Mesodermal cell (in vitro differentiated cells): ENCODE data around the gene ELAVL1.

Source experiments
- H3K27ac ChIP-seq: 2 replicates; pipeline ENCODE4 v1.7.0; 2013; ENCODE audit warnings: mild to moderate bottlenecking, low read depth, low read length, moderate library complexity; ENCODE audit not compliant: severe bottlenecking
- H3K36me3 ChIP-seq: 2 replicates; pipeline ENCODE4 v1.7.1; 2013; ENCODE audit warnings: mild to moderate bottlenecking, low read length, moderate library complexity; ENCODE audit not compliant: control insufficient read depth, insufficient read depth
- H3K4me1 ChIP-seq: one replicate; pipeline ENCODE4 v1.7.1; 2013; ENCODE audit warnings: mild to moderate bottlenecking, low read length; ENCODE audit not compliant: insufficient read depth, control insufficient read depth, poor library complexity, severe bottlenecking
- H3K4me3 ChIP-seq: 2 replicates; pipeline ENCODE4 v1.7.0; 2013; ENCODE audit warnings: low read length, control low read depth, mild to moderate bottlenecking; ENCODE audit not compliant: insufficient read depth, poor library complexity, severe bottlenecking; ENCODE audit errors: extremely low read depth
- H3K9me3 ChIP-seq: 2 replicates; pipeline ENCODE4 v1.7.1; 2013; ENCODE audit warnings: mild to moderate bottlenecking, low read length, moderate library complexity; ENCODE audit not compliant: control insufficient read depth
- WGBS, 2 experiments: methylation state at CpG; one replicate each; pipeline ENCODE4 v1.1.5; 2013; ENCODE audit warnings: missing lambda C conversion rate in 2 of 2; ENCODE audit not compliant: insufficient coverage in 2 of 2; 5-methylcytosine and 5-hydroxymethylcytosine counted together

ELAVL1 gene

DNA sequence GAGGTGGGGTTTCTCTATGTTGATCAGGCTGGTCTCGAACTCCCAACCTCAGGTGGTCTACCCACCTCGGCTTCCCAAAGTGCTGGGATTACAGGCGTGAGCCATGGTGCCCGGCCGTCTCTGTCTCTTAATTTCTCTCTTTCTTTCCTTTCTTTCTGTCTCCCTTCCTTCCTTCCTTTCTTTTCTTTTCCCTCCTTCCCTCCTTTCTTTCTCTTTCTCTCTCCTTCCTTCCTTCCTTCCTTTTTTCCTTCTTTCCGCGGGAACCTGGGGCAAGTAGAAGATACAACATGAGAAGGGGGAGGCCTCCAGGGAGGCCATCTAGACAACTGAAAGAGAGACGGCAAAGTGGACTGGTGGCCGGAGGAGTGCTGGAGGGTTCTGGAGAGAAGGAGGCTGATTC, 15.2 kb upstream of the ELAVL1 start:
- Histone ChIP-seq H3K4me3 (no peak overlapping the region), H3K27ac (no peak overlapping the region), H3K36me3 (no peaks in the 10 kb centered on the region), H3K9me3 (no peaks in the 10 kb centered on the region), H3K4me1 (peaks cover 6% of the 10 kb centered on the region)
- WGBS, 2 experiments, result 90 to 97% methylated on average over 7 of the region's 9 CpGs

DNA sequence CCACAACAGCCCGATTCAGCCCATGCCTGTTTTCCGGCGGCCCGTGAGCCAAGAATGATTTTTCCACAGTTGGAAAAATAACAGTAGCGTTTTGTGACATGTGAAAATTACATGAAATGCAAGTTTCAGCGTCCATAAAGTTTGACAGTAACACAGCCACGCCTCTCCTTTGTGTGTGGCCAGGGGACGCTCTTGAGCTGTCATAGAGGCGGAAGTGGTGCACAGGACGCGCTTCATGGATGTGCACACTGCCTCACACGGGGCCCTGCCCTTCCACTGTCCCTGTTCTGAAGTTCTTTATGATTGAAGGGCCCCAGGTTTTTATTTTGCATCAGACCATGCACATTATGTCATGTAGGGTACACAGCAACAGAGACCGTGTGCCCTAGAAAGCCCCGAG, 12.4 kb upstream of the ELAVL1 start:
- Histone ChIP-seq H3K9me3 (no peaks in the 10 kb centered on the region), H3K4me3 (no peak overlapping the region), H3K36me3 (no peaks in the 10 kb centered on the region), H3K27ac (no peak overlapping the region), H3K4me1 (peaks cover 6% of the 10 kb centered on the region)
- WGBS, 2 experiments, result 85 to 88% methylated on average over 14 of the region's 14 CpGs

DNA sequence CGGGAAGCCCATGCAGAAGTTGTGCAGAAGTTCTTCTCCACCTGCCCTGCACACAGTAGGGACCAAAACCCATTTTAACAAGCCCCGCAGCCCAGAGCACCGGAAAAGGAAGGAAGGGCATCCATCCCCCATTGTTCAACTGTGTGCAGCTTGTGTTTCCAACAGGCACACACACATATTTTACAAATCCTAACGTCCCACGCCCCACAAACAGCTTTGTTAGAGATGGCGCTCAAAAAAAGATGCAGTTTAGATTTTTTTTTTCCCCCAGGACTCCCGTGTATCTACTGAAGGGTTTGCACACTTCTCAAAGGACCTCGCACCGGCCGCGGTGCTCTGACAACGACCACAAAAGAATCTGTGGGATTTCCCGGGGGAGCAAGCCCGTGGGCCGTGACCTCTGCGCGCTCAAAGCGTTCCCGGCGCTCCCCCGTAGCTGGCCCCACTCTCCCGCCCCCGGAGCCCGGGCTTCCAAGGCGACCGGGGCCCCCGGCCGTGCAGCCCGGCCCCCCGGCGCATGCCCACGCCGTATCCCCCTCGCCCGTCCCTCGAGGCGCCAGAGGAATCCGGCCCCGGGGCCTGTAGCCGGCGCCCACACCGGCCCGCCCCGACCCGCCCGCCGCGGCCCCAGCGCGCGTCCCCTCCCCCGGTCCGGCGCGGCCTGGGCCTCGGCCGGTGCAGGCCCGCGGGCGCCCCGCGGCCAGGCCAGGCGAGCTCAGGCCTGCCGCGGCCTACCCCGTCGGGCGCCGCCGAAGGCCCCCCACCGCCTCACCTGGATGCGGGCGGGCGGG, 523 bp downstream of the ELAVL1 start:
- H3K27ac ChIP-seq, result peak overlapping the region; percentile 73
- H3K4me1 ChIP-seq, result peaks cover 11% of the 10 kb centered on the region
- H3K36me3 ChIP-seq, result peaks cover 27% of the 10 kb centered on the region
- WGBS, 2 experiments, result 0 to 1% methylated on average over 36 to 41 of the region's 74 CpGs
- H3K9me3 ChIP-seq, result no peaks in the 10 kb centered on the region
- peak overlapping the region; percentile 82 for H3K4me3 ChIP-seq

DNA sequence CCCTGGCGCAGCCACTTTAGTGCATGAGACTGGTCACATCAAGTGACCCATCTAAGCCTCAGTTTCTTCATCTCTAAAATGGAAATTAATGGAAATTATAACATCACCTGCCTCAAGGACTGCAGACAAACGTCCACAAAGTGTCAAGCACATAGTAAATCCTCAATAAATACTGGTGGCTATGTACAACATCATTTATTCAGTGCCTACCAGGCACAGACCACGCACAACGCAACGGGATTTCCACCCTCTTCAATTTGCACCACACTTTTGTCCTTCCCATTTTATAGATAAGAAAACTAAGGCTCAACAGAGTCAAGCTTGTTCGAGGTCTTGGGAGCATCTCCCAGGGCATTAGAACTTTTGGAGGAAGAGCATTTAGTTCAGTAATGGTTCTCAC, 1.4 kb downstream of the ELAVL1 start:
- H3K27ac ChIP-seq, result no peak overlapping the region
- peak overlapping the region; percentile 82 for H3K4me3 ChIP-seq
- H3K9me3 ChIP-seq, result no peaks in the 10 kb centered on the region
- H3K4me1 ChIP-seq, result peaks cover 11% of the 10 kb centered on the region
- WGBS, 2 experiments, result 85 to 92% methylated on average over 2 to 6 of the region's 6 CpGs
- H3K36me3 ChIP-seq, result peaks cover 33% of the 10 kb centered on the region

DNA sequence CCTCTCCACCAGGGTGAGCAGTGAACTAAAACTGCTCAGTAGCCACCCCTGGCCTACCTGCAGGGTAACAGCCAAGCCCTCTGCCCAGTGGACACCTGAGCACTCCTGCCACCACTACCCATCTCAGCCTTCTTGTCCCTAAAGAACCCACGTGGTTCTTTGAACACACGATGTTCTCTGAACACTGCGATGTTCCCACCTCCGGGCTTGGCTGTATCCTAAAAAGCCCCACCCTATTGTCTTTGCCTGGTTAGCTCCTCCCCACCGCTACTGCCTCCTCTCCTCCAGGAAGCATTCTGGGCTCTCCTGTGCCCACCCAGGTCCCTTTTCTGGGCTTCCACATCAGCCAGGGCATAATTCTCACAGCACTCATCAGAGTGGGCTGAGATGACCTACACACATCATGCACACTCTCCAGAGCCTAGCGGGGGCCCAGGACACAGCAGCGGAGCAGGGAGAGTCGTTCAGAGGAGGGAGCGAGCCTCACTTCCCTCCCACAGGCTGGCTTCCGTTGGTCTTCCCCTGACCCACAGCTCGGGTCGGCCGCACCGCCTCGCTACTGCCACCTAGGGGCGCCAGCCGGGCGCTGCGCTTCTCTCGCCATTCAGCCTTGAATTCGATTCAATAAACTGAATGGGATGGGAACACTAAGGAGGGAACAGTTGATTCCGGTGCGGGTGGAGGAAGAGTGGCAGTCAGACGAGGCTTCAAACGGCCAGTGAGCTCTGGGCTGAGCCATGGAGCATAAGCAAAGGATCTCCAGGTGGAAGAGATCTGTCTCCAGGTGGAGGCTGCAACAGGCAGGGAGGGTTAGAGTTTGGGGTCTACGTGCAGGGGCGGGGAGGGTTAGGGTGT, 3.2 kb downstream of the ELAVL1 start:
- peak overlapping the region; percentile 21 for H3K4me3 ChIP-seq
- 21 to 26% methylated on average over 14 to 26 of the region's 27 CpGs for WGBS, 2 experiments
- peak overlapping the region; percentile 79 for H3K27ac ChIP-seq
- H3K4me1 ChIP-seq, result peaks cover 11% of the 10 kb centered on the region
- no peaks in the 10 kb centered on the region for H3K9me3 ChIP-seq
- H3K36me3 ChIP-seq, result peaks cover 45% of the 10 kb centered on the region

DNA sequence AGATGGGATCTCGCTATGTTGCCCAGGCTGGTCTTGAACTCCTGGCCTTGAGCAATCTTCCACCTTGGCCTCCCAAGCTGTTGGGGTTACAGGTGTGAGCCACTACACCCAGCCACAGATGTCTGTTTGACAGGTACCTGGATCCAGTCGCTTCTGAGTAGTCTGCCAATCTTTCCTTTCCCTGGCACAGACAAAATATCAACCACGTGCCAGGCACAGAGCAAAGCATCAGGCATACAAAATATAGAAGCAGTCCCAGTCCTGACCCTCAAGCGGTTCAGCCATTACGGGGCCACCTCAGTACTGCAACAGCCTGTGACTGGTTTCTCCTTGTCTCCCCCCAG, 3.8 kb downstream of the ELAVL1 start:
- Histone ChIP-seq H3K36me3 (peaks cover 51% of the 10 kb centered on the region), H3K4me1 (peaks cover 11% of the 10 kb centered on the region), H3K9me3 (no peaks in the 10 kb centered on the region), H3K27ac (peak overlapping the region; percentile 79), H3K4me3 (no peak overlapping the region)
- 93 to 97% methylated on average over 5 of the region's 5 CpGs for WGBS, 2 experiments

DNA sequence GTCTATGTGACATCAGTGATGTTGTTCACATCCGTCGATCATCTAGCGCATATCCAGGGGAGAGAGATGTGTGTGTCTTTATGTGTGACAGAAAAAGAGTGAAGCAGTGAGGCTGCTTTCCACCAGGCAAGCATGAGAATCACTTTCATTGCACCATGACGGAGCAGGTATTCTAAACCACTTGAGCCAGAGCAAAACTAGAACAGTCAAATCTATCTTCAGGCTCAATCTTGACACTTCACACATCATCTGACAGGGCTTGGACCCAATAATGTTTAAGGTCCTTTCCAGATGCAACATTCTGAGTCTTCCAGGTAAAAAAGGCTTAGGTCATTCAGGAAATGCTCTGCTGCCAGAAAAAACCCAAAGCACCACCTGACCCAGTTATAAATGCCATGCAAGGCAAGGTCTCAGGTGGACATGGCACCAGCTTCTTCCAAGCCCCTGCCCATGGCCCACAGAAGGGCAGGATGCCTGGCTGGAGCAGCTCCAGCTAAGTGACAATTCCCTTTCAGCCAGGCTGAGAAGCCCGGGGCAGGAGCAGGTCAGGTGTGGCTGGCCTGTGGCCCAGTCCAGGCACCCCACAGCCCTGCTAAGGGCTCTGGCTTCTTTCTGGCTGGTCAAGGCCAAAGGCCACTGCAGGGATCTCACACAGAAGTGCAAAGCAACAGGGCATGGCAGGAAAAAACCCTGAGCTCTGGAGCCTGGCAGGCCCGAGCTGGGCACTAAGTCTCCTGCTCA, 5.0 kb downstream of the ELAVL1 start:
- no peak overlapping the region for H3K4me3 ChIP-seq
- peaks cover 11% of the 10 kb centered on the region for H3K4me1 ChIP-seq
- H3K27ac ChIP-seq, result no peak overlapping the region
- no peaks in the 10 kb centered on the region for H3K9me3 ChIP-seq
- peaks cover 55% of the 10 kb centered on the region for H3K36me3 ChIP-seq
- 91 to 94% methylated on average over 6 of the region's 6 CpGs for WGBS, 2 experiments

DNA sequence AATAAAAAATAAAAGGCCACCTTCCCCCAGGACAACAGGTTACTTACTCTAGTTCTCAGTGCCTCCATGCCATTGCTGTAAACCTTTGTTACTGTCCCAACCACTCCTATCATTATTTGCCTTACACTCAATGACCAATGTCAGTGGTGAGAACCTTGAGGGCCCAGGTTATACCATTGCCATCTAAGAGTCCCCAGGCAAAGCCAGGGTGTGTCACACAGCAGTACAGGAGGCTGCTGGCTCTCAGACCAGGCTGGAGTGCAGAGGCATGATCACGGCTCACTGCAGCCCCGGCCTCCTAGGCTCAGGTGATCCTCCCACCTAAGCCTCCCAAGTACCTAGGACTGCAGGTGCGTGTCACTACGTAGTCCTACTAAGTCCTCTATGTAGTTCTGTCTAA, 6.1 kb downstream of the ELAVL1 start:
- 100% methylated on average over 3 to 4 of the region's 4 CpGs for WGBS, 2 experiments
- peaks cover 10% of the 10 kb centered on the region for H3K4me1 ChIP-seq
- H3K27ac ChIP-seq, result no peak overlapping the region
- no peaks in the 10 kb centered on the region for H3K9me3 ChIP-seq
- peaks cover 55% of the 10 kb centered on the region for H3K36me3 ChIP-seq
- no peak overlapping the region for H3K4me3 ChIP-seq

DNA sequence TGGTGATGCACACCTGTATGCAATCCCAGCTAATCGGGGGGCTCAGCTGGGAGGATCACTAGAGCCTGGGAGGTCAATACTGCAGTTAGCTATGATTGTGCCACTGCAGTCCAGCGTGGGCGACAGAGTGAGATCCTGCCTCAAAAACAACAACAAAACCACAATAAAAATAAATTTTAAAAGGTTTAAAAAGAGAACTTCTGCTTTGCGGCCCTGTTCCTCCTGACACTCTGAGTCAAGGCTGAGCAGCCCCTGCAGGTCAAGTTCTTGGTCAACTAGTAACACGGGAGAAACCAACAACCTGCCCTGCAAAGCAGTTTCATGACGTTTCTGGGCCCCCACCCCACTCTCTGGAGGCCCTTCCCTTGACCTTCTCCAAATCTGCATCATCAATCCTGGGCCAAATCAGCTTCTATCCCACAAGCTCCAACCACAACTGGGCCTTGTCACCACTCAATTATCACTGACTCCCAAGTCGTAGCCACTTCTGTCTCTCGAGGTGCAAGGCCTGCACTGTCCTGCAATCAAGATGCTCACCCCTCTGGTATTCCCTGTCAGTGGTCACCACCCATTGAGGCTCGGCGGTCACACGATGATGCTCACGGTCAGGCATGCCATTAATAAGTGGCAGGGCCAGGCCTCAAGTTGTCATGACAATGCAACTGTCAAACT, 7.5 kb downstream of the ELAVL1 start:
- H3K9me3 ChIP-seq, result no peaks in the 10 kb centered on the region
- WGBS, 2 experiments, result 90 to 93% methylated on average over 10 of the region's 12 CpGs
- H3K27ac ChIP-seq, result no peak overlapping the region
- H3K36me3 ChIP-seq, result peaks cover 63% of the 10 kb centered on the region
- H3K4me1 ChIP-seq, result peaks cover 12% of the 10 kb centered on the region
- no peak overlapping the region for H3K4me3 ChIP-seq

DNA sequence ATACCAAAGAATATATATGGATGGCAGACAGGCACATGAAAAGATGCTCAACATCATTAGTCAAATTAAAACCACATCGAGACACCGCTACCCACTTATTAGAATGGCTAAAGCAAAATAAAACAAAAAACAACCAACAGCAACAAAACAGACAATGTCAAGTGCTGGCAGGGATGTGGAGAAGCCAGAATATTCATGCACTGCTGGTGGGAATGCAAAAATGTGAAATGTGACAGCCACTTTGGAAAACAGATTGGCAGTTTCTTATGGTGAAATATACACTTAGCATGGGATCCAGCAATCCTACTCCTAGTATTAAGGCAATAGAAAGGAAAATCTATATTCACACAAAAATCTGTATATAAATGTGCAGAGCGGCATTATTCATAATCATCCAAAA, 8.6 kb downstream of the ELAVL1 start:
- no peak overlapping the region for H3K4me3 ChIP-seq
- peaks cover 8% of the 10 kb centered on the region for H3K4me1 ChIP-seq
- 100% methylated on average over 1 of the region's 3 CpGs; no CpG with 5 or more reads in 1 of the 2 experiments for WGBS, 2 experiments
- H3K27ac ChIP-seq, result no peak overlapping the region
- H3K36me3 ChIP-seq, result peaks cover 68% of the 10 kb centered on the region
- H3K9me3 ChIP-seq, result no peaks in the 10 kb centered on the region
